ENCODE data around the gene EIF2B4.
"Not testable (repeated sequence)": the region's sequence is repeated elsewhere in the genome, so short reads cannot be mapped to it uniquely, and the experiment has no call there.

The EIF2B4 gene

GRCh38 chr2:27377618-27378095, 7.5 kb upstream of the EIF2B4 start:
- DNase-seq = no peak

GRCh38 chr2:27376866-27377617, 6.9 kb upstream of the EIF2B4 start:
- DNase-seq = no peak

- DNase-seq = no peak
Measured at GRCh38 chr2:27376151-27376865, 6.2 kb upstream of the EIF2B4 start.

GRCh38 chr2:27375513-27376099, 5.5 kb upstream of the EIF2B4 start:
- no peak for DNase-seq

GRCh38 chr2:27373567-27373966, 3.4 kb upstream of the EIF2B4 start:
- no peak for DNase-seq

GRCh38 chr2:27372937-27373336, 2.8 kb upstream of the EIF2B4 start:
- no peak for DNase-seq

GRCh38 chr2:27370816-27371620, 880 bp upstream of the EIF2B4 start:
- no peak for DNase-seq

GRCh38 chr2:27369471-27370025, 590 bp downstream of the EIF2B4 start:
- DNase-seq = no peak

GRCh38 chr2:27363933-27364332, 6.2 kb downstream of the EIF2B4 start:
- no peak for DNase-seq

- DNase-seq = no peak
Measured at GRCh38 chr2:27362678-27363420, 7.3 kb downstream of the EIF2B4 start.

GRCh38 chr2:27356382-27357181, 13.6 kb downstream of the EIF2B4 start, which contains the start of gene GTF3C2:
TSS of gene GTF3C2 (minus strand) at chr2:27356764. CDS start at chr2:27343554, 13,210 bp downstream.
- peak; percentile 71 for DNase-seq

GRCh38 chr2:27356056-27356381, 14.1 kb downstream of the EIF2B4 start:
- no peak for DNase-seq

- DNase-seq = no peak
Measured at GRCh38 chr2:27354597-27354927, 15.6 kb downstream of the EIF2B4 start.

- no peak for DNase-seq
Measured at GRCh38 chr2:27353762-27354596, 16.2 kb downstream of the EIF2B4 start.

- DNase-seq = not testable (repeated sequence)
Measured at GRCh38 chr2:27353386-27353761, 16.8 kb downstream of the EIF2B4 start.

- DNase-seq = no peak
Measured at GRCh38 chr2:27351802-27352598, 18.1 kb downstream of the EIF2B4 start.

GRCh38 chr2:27350106-27350693, 19.9 kb downstream of the EIF2B4 start:
- no peak for DNase-seq

GRCh38 chr2:27347641-27348040, 22.5 kb downstream of the EIF2B4 start:
- no peak for DNase-seq

- DNase-seq = no peak
Measured at GRCh38 chr2:27336173-27336572, 34.0 kb downstream of the EIF2B4 start.
